ENCODE measurements around the gene RPUSD1. TPM values are rescaled to one million over a fixed set of nuclear protein-coding genes. Genes with fewer than 3 reads are reported as not detected.

The RPUSD1 gene
- polyA plus RNA-seq, 1 donor (not counting 4 experiments of a cell fraction or from before 2014, with no cell fraction given), result 11.9 TPM

DNA sequence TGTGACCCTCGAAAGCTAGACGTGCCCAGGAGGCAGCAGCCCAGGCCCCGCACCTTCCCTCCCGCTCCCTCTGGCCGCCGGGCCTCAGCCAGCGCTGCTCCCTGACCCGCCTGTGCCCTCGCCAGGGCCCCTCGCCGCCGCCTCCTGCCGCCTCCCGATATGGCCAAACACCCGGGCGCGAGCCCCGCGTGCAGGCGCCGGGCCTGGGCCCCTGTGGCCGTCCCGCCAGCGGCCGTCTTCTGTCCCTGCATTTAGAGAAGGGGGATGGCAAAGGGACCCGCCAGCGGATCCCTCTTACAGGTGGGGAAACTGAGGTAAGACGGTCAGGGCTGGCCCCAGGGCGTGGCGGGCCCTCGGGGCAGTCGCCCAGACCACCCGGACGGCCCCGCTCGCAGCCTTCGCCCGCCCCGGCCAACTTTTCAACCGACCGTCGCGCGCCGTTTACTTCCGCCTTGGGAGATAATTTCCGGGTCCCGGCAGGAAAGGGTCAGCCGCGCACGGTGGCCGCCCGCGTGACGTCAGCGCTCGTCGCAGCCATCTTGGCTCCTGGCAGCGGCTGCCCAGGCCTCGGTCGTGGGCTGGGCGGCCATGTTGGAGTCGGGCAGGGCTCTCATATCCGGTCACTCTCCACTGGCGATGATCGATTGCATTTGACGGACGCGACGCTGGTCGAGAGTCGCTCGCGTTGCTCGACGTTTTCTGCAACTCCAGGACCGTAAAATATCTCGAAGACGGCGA is 19.3 kb upstream of the RPUSD1 start:
- no peaks in the 10 kb centered on the region for H3K9me1 ChIP-seq (ENCODE audit: control insufficient read depth, extremely low read depth, insufficient read depth, low read length)
- no peaks in the 10 kb centered on the region for H3K4me1 ChIP-seq (ENCODE audit: control insufficient read depth, extremely low read depth, insufficient read depth, low read length)
- FAIRE-seq (peak; percentile 81), DNase-seq (ENCODE audit: low read depth, low spot score) (no peak)
- peaks cover 12% of the 10 kb centered on the region for H3K27me3 ChIP-seq (ENCODE audit: control insufficient read depth, extremely low read depth, insufficient read depth, low read length)
- dilution Hi-C loops (cut with MboI; ENCODE audit: extremely low pct_ligation_motif_present, low sequenced_read_pairs), result no loop called here
- peak overlapping the region; percentile 95 for H2AFZ ChIP-seq (ENCODE audit: control insufficient read depth, low read length)
- H3K4me3 ChIP-seq (ENCODE audit: control insufficient read depth in 2 of 3, extremely low read depth in 1 of 3, insufficient read depth in 2 of 3, low read depth in 1 of 3, low read length in 3 of 3), result peak overlapping the region; percentile 63 to 85 (median 69)
- no peak for TF ChIP-seq EZH2 (IDR thresholded peaks at IDR 0.05; ENCODE audit: low read length)
- TF ChIP-seq, protein P1, sequence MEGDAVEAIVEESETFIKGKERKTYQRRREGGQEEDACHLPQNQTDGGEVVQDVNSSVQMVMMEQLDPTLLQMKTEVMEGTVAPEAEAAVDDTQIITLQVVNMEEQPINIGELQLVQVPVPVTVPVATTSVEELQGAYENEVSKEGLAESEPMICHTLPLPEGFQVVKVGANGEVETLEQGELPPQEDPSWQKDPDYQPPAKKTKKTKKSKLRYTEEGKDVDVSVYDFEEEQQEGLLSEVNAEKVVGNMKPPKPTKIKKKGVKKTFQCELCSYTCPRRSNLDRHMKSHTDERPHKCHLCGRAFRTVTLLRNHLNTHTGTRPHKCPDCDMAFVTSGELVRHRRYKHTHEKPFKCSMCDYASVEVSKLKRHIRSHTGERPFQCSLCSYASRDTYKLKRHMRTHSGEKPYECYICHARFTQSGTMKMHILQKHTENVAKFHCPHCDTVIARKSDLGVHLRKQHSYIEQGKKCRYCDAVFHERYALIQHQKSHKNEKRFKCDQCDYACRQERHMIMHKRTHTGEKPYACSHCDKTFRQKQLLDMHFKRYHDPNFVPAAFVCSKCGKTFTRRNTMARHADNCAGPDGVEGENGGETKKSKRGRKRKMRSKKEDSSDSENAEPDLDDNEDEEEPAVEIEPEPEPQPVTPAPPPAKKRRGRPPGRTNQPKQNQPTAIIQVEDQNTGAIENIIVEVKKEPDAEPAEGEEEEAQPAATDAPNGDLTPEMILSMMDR (optimal IDR thresholded peaks at IDR 0.05 in 1 of 3, IDR thresholded peaks at IDR 0.05 in 1 of 3, conservative IDR thresholded peaks at IDR 0.05 in 1 of 3; ENCODE audit: extremely low read depth in 1 of 3, insufficient read depth in 2 of 3, low read length in 3 of 3), result no peak
- H3K36me3 ChIP-seq (ENCODE audit: control insufficient read depth in 2 of 2, extremely low read depth in 1 of 2, insufficient read depth in 2 of 2, low read length in 2 of 2), result no peaks in the 10 kb centered on the region
- H3K4me2 ChIP-seq (ENCODE audit: control insufficient read depth, extremely low read depth, insufficient read depth, low read depth, low read length), result peak overlapping the region; percentile 82
- no peaks in the 10 kb centered on the region for H3K79me2 ChIP-seq (ENCODE audit: control insufficient read depth, insufficient read depth, low read length)
- H3K27ac ChIP-seq (ENCODE audit: control insufficient read depth, insufficient read depth, low read length), result peak overlapping the region; percentile 60
- no peaks in the 10 kb centered on the region for H3K9me3 ChIP-seq (ENCODE audit: control insufficient read depth, low read depth, low read length)
- peak overlapping the region; percentile 85 for H3K9ac ChIP-seq (ENCODE audit: control insufficient read depth, extremely low read depth, insufficient read depth, low read length)
- H4K20me1 ChIP-seq (ENCODE audit: control insufficient read depth, extremely low read depth, insufficient read depth, low read length), result no peaks in the 10 kb centered on the region

- Histone ChIP-seq H3K4me1 (ENCODE audit: control insufficient read depth, extremely low read depth, insufficient read depth, low read length) (no peaks in the 10 kb centered on the region), H3K9ac (ENCODE audit: control insufficient read depth, extremely low read depth, insufficient read depth, low read length) (no peak overlapping the region), H3K27ac (ENCODE audit: control insufficient read depth, insufficient read depth, low read length) (no peak overlapping the region), H3K36me3 (ENCODE audit: control insufficient read depth in 2 of 2, extremely low read depth in 1 of 2, insufficient read depth in 2 of 2, low read length in 2 of 2) (no peaks in the 10 kb centered on the region), H4K20me1 (ENCODE audit: control insufficient read depth, extremely low read depth, insufficient read depth, low read length) (no peaks in the 10 kb centered on the region), H3K27me3 (ENCODE audit: control insufficient read depth, extremely low read depth, insufficient read depth, low read length) (peaks cover 29% of the 10 kb centered on the region), H3K79me2 (ENCODE audit: control insufficient read depth, insufficient read depth, low read length) (no peaks in the 10 kb centered on the region), H3K9me1 (ENCODE audit: control insufficient read depth, extremely low read depth, insufficient read depth, low read length) (no peaks in the 10 kb centered on the region), H3K9me3 (ENCODE audit: control insufficient read depth, low read depth, low read length) (no peaks in the 10 kb centered on the region), H3K4me2 (ENCODE audit: control insufficient read depth, extremely low read depth, insufficient read depth, low read depth, low read length) (no peak overlapping the region), H2AFZ (ENCODE audit: control insufficient read depth, low read length) (no peak overlapping the region), H3K4me3 (ENCODE audit: control insufficient read depth in 2 of 3, extremely low read depth in 1 of 3, insufficient read depth in 2 of 3, low read depth in 1 of 3, low read length in 3 of 3) (no peak overlapping the region)
- dilution Hi-C loops (cut with MboI; ENCODE audit: extremely low pct_ligation_motif_present, low sequenced_read_pairs), result no loop called here
- TF ChIP-seq EZH2 (IDR thresholded peaks at IDR 0.05; ENCODE audit: low read length), result no peak
- TF ChIP-seq, protein P1 (optimal IDR thresholded peaks at IDR 0.05 in 1 of 3, IDR thresholded peaks at IDR 0.05 in 1 of 3, conservative IDR thresholded peaks at IDR 0.05 in 1 of 3; ENCODE audit: extremely low read depth in 1 of 3, insufficient read depth in 2 of 3, low read length in 3 of 3), result no peak
- no peak for FAIRE-seq
- no peak for DNase-seq (ENCODE audit: low read depth, low spot score)
Measured at GRCh38 chr16:805474-805873, 17.3 kb upstream of the RPUSD1 start.

Measured in keratinocyte (primary cell).